Thyroid gland (tissue), 4 donors: Measurements from ENCODE around the gene CYYR1.

Experiments
- CTCF ChIP-seq, 6 experiments: fragments of 200-600 bp in 3 of 6; fragments of 450-650 bp in 3 of 6; sonication (generic) in 3 of 6; IDR thresholded peaks; one replicate each; pipeline ENCODE4 v1.5.1; 2016 to 2019; ENCODE audit warnings: antibody characterized with exemption in 6 of 6, mild to moderate bottlenecking in 2 of 6, inconsistent platforms in 1 of 6, moderate library complexity in 1 of 6
- POLR2A ChIP-seq, 2 donors: fragments of 450-650 bp; IDR thresholded peaks; one replicate each; pipeline ENCODE4 v1.6.1; 2017; ENCODE audit warnings: antibody characterized with exemption in 2 of 2, mild to moderate bottlenecking in 2 of 2, moderate library complexity in 1 of 2

- TF ChIP-seq CTCF (IDR thresholded peaks at IDR 0.05) (no peak), POLR2A (IDR thresholded peaks at IDR 0.05) (no peak)
These were observed 129.8 kb downstream of the CYYR1 start for GRCh38 chr21:26443291-26443690.
